ENCODE results near the gene ATP2A2. TPM values are rescaled to one million over a fixed set of nuclear protein-coding genes. Genes with fewer than 3 reads are reported as not detected.

The ATP2A2 gene
- total and polyA plus RNA-seq, 10 donors: 7.8 to 143 (median 107) TPM

DNA sequence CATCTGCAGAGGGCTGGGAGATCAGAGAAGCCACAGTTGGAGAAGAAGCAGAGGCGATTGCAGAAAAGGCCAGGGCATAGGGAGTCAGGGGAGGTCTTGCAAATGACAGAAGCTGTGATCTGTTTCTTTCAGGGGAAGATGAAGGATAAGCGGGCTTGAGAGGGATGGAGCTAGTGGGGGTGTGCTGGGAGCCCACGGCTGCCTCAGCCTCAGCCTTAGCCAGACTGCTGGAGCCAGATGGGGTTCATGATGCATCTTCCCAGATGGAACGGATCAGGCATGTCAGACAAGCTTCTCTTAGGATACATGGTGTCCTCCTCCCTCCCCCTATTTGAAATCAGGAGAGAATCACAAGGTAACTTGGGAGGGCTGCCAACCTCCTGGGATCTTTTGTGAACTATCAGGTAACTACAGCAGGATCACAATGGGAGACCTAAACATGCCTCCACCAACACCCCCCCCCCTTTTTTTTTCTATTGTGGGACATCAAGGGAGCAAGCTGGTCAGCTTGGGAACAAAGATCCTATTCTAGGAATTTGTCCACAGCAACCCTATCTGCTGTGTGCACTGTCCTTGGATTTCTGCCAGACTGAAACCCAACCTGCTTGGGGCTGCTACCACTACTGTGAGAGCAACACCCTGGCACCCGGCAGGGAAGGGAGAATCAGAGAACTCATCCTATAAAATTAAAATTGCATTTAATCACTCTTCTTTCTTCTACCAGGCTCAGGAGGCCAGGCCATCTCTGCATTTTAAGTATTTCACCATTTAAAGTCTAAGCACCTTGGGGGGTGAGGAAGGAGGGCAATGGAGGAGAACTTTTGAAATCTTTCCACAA lies 10.7 kb upstream of the ATP2A2 start:
- Histone ChIP-seq H3K4me3 (no peak overlapping the region), H3K4me1 (peaks cover 0 to 21% (median 4%) of the 10 kb centered on the region in 6 donors), H3K27ac (no peak overlapping the region), H3K27me3 (replicated peaks in 1 of 7) (no peaks in the 10 kb centered on the region), H3K36me3 (no peaks in the 10 kb centered on the region), H3K9me3 (no peaks in the 10 kb centered on the region)
- 65 to 81% (median 70%) methylated on average over 5 of the region's 5 CpGs for WGBS, 5 donors
- no peak for DNase-seq
- no peak for TF ChIP-seq POLR2A (IDR thresholded peaks at IDR 0.05)
- TF ChIP-seq, protein P1, sequence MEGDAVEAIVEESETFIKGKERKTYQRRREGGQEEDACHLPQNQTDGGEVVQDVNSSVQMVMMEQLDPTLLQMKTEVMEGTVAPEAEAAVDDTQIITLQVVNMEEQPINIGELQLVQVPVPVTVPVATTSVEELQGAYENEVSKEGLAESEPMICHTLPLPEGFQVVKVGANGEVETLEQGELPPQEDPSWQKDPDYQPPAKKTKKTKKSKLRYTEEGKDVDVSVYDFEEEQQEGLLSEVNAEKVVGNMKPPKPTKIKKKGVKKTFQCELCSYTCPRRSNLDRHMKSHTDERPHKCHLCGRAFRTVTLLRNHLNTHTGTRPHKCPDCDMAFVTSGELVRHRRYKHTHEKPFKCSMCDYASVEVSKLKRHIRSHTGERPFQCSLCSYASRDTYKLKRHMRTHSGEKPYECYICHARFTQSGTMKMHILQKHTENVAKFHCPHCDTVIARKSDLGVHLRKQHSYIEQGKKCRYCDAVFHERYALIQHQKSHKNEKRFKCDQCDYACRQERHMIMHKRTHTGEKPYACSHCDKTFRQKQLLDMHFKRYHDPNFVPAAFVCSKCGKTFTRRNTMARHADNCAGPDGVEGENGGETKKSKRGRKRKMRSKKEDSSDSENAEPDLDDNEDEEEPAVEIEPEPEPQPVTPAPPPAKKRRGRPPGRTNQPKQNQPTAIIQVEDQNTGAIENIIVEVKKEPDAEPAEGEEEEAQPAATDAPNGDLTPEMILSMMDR (IDR thresholded peaks at IDR 0.05 in 8 of 11, conservative IDR thresholded peaks at IDR 0.05 in 3 of 11): no peak
- no peak for TF ChIP-seq POLR2AphosphoS5 (IDR thresholded peaks at IDR 0.05)
- intact Hi-C loops (cut with DNase I; ENCODE audit: low total_unique reads): no loop called here

DNA sequence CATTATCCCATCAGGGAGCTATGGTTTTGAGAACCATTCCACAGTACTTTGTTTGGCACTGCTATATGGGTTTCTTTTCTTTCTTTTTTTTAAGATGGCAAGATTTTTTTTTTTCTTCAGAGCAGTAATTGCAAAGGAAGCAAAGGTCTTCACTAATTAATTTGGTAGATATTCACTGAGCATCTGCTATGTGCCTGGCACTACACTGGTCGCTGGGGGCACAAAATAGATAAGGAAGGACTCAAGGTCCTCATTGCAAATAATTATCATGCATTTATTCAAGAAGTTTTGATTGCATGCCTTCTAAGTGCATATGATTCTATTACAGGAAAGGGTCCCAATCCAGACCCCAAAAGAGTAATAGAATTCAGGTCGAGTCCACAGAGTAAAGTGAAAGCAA lies 10.0 kb upstream of the ATP2A2 start:
- Histone ChIP-seq H3K36me3 (no peaks in the 10 kb centered on the region), H3K27me3 (replicated peaks in 1 of 7) (no peaks in the 10 kb centered on the region), H3K4me3 (no peak overlapping the region), H3K9me3 (no peaks in the 10 kb centered on the region), H3K4me1 (peaks cover 0 to 21% (median 4%) of the 10 kb centered on the region in 6 donors), H3K27ac (no peak overlapping the region)
- TF ChIP-seq, protein P1 (IDR thresholded peaks at IDR 0.05 in 8 of 11, conservative IDR thresholded peaks at IDR 0.05 in 3 of 11): no peak
- intact Hi-C loops (cut with DNase I; ENCODE audit: low total_unique reads): no loop called here
- DNase-seq: no peak
- 64 to 78% (median 69%) methylated on average over 2 of the region's 2 CpGs for WGBS, 5 donors

DNA sequence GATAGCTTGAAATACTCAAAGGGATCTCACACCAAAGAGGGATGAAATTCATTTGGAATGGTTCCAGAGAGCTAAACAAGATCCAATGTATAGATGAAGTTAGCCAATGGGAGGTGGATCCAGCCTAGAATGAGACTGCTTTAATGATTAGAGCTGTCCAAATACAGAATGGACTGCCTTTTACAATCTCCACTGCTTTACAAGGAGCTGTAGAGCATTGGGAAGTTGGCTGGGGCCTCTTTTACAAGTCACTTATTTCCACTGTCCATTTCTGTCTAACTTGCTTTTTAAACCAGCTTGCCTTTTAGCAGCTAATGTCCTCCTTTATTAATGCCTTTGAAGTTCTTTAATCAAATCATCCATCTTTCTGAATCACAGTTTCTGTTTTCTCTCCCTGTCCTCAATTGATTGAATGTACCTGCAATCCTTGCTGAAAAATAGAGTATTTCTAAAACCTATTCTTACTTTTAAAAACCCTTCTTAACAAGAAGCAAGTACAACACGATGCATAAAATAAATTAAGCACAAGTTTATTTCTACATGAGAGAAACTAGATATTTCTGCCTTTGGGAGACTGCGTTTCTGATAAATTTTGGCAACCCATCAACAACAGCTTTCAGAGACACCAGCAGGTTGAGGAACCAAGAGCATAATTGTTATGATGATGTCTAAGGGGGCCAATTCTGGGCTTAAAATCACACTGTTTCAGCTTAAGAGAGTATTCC lies 3.4 kb upstream of the ATP2A2 start:
- no peaks in the 10 kb centered on the region for H3K36me3 ChIP-seq
- H3K27ac ChIP-seq: no peak overlapping the region
- no peak for TF ChIP-seq POLR2A (IDR thresholded peaks at IDR 0.05)
- TF ChIP-seq, protein P1 (IDR thresholded peaks at IDR 0.05 in 8 of 11, conservative IDR thresholded peaks at IDR 0.05 in 3 of 11): no peak
- no peak for TF ChIP-seq POLR2AphosphoS5 (IDR thresholded peaks at IDR 0.05)
- no peaks in the 10 kb centered on the region for H3K9me3 ChIP-seq
- H3K4me1 ChIP-seq: peaks cover 7 to 21% (median 14%) of the 10 kb centered on the region in 6 donors
- H3K4me3 ChIP-seq: no peak overlapping the region
- WGBS, 5 donors: 81 to 99% (median 89%) methylated on average over 2 of the region's 2 CpGs
- no peak for DNase-seq
- no peaks in the 10 kb centered on the region for H3K27me3 ChIP-seq (replicated peaks in 1 of 7)
- intact Hi-C loops (cut with DNase I; ENCODE audit: low total_unique reads): no loop called here

DNA sequence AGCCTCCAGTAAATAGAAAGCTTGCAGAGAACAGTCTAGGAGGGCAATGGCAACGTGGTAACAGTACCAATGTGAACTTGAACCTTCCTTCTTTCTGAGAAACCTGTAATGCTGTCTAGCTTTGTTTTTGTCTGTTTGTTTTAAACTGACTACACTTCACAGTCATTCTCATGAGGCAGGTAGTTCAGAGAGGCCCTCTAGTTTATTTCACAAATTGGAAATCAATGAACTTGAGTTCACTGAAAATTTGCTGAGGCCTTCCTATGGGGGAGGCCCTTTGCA lies 2.9 kb upstream of the ATP2A2 start:
- no peaks in the 10 kb centered on the region for H3K9me3 ChIP-seq
- no peaks in the 10 kb centered on the region for H3K27me3 ChIP-seq (replicated peaks in 1 of 7)
- H3K36me3 ChIP-seq: no peaks in the 10 kb centered on the region
- no peak overlapping the region for H3K4me3 ChIP-seq
- WGBS, 5 donors: 84 to 97% (median 90%) methylated on average over 1 of the region's 1 CpG
- TF ChIP-seq, protein P1 (IDR thresholded peaks at IDR 0.05 in 8 of 11, conservative IDR thresholded peaks at IDR 0.05 in 3 of 11): no peak
- no peak for TF ChIP-seq POLR2AphosphoS5 (IDR thresholded peaks at IDR 0.05)
- TF ChIP-seq POLR2A (IDR thresholded peaks at IDR 0.05): no peak
- H3K4me1 ChIP-seq: peaks cover 12 to 26% (median 19%) of the 10 kb centered on the region in 6 donors
- no peak overlapping the region for H3K27ac ChIP-seq
- intact Hi-C loops (cut with DNase I; ENCODE audit: low total_unique reads): no loop called here
- no peak for DNase-seq
